ENCODE results near the gene HDLBP.

- no peak for TF ChIP-seq CTCF (conservative IDR thresholded peaks at IDR 0.05; ENCODE audit: low read depth, low read length)
- TF ChIP-seq EZH2 (IDR thresholded peaks at IDR 0.05; ENCODE audit: borderline replicate concordance, low read depth, low read length, poor library complexity, severe bottlenecking): no peak
These were observed 35.6 kb upstream of the HDLBP start for GRCh38 chr2:241350878-241351639.
